Stomach (tissue), 4 donors: Measurements from ENCODE around the gene GSG1L.

Source experiments
- CTCF ChIP-seq, 7 experiments: fragments of 450-650 bp in 4 of 7; fragments of 200-600 bp in 3 of 7; sonication (generic) in 3 of 7; IDR thresholded peaks; one replicate each; pipeline ENCODE4 v1.5.1; 2016 to 2019; ENCODE audit warnings: antibody characterized with exemption in 7 of 7, control low read depth in 2 of 7, mild to moderate bottlenecking in 1 of 7
- EP300 ChIP-seq: sonication (generic); formaldehyde crosslinking; IDR thresholded peaks from one replicate; pipeline ENCODE4 v1.6.1; 2017; ENCODE audit warnings: antibody characterized with exemption

- TF ChIP-seq CTCF (IDR thresholded peaks at IDR 0.05) (no peak), EP300 (no peak)
Observed at GRCh38 chr16:27751676-27752075, 311.8 kb downstream of the GSG1L start.
